Keratinocyte (primary cell): ENCODE results near the gene FRY. TPM values are rescaled to one million over a fixed set of nuclear protein-coding genes. Genes with fewer than 3 reads are reported as not detected.
"Not testable (repeated sequence)": the region's sequence is repeated elsewhere in the genome, so short reads cannot be mapped to it uniquely, and the experiment has no call there.

ENCODE experiments used
- DNase-seq: peaks from one replicate; pipeline ENCODE4 v3.0.0-alpha.2; 2011; ENCODE audit warnings: low read depth, missing footprints, low spot score
- FAIRE-seq: peaks from 2 replicates; lab custom pipeline; 2011; peaks lifted over from hg19 to GRCh38; lab: Jason Lieb, UNC
- H2AFZ ChIP-seq: 2 replicates; pipeline ENCODE4 v1.6.0; 2012; ENCODE audit warnings: low read length, control low read depth, inconsistent platforms; ENCODE audit not compliant: control insufficient read depth
- H3K27ac ChIP-seq: 2 replicates; pipeline ENCODE4 v1.5.1; 2011; ENCODE audit warnings: low read length; ENCODE audit not compliant: control insufficient read depth, insufficient read depth
- H3K27me3 ChIP-seq: 3 replicates; pipeline ENCODE4 v1.6.0; 2011; ENCODE audit warnings: low read length; ENCODE audit not compliant: control insufficient read depth, insufficient read depth; ENCODE audit errors: extremely low read depth
- H3K36me3 ChIP-seq, 2 experiments: 2 replicates in 1 of 2; 3 replicates in 1 of 2; pipeline ENCODE4 v1.5.1; 2011; ENCODE audit warnings: low read length in 2 of 2, mild to moderate bottlenecking in 1 of 2; ENCODE audit not compliant: control insufficient read depth in 2 of 2, insufficient read depth in 2 of 2; ENCODE audit errors: extremely low read depth in 1 of 2
- H3K4me1 ChIP-seq: 3 replicates; pipeline ENCODE4 v1.5.1; 2011; ENCODE audit warnings: low read length; ENCODE audit not compliant: control insufficient read depth, insufficient read depth; ENCODE audit errors: extremely low read depth
- H3K4me2 ChIP-seq: 3 replicates; pipeline ENCODE4 v1.6.0; 2011; ENCODE audit warnings: low read depth, low read length; ENCODE audit not compliant: control insufficient read depth, insufficient read depth; ENCODE audit errors: extremely low read depth
- H3K4me3 ChIP-seq, 3 experiments: fragments of 200-600 bp in 1 of 3; sonication (generic) in 1 of 3; 2 replicates in 2 of 3; 3 replicates in 1 of 3; pipeline ENCODE4 v1.5.1; 2011 to 2016; ENCODE audit warnings: low read length in 3 of 3, mild to moderate bottlenecking in 3 of 3, control low read depth in 2 of 3, inconsistent platforms in 1 of 3, low read depth in 1 of 3, mixed read lengths in 1 of 3, mixed run types in 1 of 3, moderate library complexity in 1 of 3; ENCODE audit not compliant: control insufficient read depth in 2 of 3, insufficient read depth in 2 of 3; ENCODE audit errors: extremely low read depth in 1 of 3
- H3K79me2 ChIP-seq: 2 replicates; pipeline ENCODE4 v1.6.0; 2012; ENCODE audit warnings: low read length; ENCODE audit not compliant: control insufficient read depth, insufficient read depth
- H3K9ac ChIP-seq: 3 replicates; pipeline ENCODE4 v1.6.0; 2011; ENCODE audit warnings: low read length; ENCODE audit not compliant: control insufficient read depth, insufficient read depth; ENCODE audit errors: extremely low read depth
- H3K9me1 ChIP-seq: 3 replicates; pipeline ENCODE4 v1.6.0; 2011; ENCODE audit warnings: low read length; ENCODE audit not compliant: control insufficient read depth, insufficient read depth; ENCODE audit errors: extremely low read depth
- H3K9me3 ChIP-seq: 2 replicates; pipeline ENCODE4 v1.5.1; 2012; ENCODE audit warnings: low read depth, low read length; ENCODE audit not compliant: control insufficient read depth
- H4K20me1 ChIP-seq: 3 replicates; pipeline ENCODE4 v1.6.0; 2011; ENCODE audit warnings: low read length; ENCODE audit not compliant: control insufficient read depth, insufficient read depth; ENCODE audit errors: extremely low read depth
- CTCF ChIP-seq, 3 experiments: IDR thresholded peaks in 1 of 3; conservative IDR thresholded peaks in 1 of 3; optimal IDR thresholded peaks in 1 of 3; 2 replicates in 2 of 3; 3 replicates in 1 of 3; pipeline versions ENCODE3 to v1.5.1; 2011; ENCODE audit warnings: low read length in 3 of 3, mild to moderate bottlenecking in 3 of 3, moderate library complexity in 2 of 3, control low read depth in 1 of 3, inconsistent platforms in 1 of 3; ENCODE audit not compliant: insufficient read depth in 2 of 3; ENCODE audit errors: extremely low read depth in 1 of 3
- EZH2 ChIP-seq: IDR thresholded peaks from one replicate; pipeline ENCODE4 v1.6.1; 2012; ENCODE audit warnings: inconsistent platforms, mild to moderate bottlenecking, low read length, moderate library complexity
- dilution Hi-C: fragments of 300-500 bp; cut with MboI; formaldehyde crosslinking; loops from one replicate; pipeline ENCODE4 v1.7.0; 2020; ENCODE audit warnings: low sequenced_read_pairs; ENCODE audit not compliant: extremely low pct_ligation_motif_present
- polyA plus RNA-seq, 5 experiments: library from polyadenylated mRNA; depleted of rRNA in 3 of 5; stranded (reverse) in 3 of 5; stranded (forward) in 1 of 5; unstranded in 1 of 5; fragments of >200 nt; gene quantifications; 1 replicate in 1 of 5; 2 replicates in 3 of 5; 3 replicates in 1 of 5; pipeline versions ENCODE4 v1.2.1 to v1.2.3, GENCODE V29; 2011 to 2012; ENCODE audit warnings: missing spikeins in 2 of 5, low read depth in 1 of 5, low replicate concordance in 1 of 5

Gene FRY
- polyA plus RNA-seq, 1 donor (not counting 4 experiments of a cell fraction or from before 2014, with no cell fraction given), result 0.80 TPM

GRCh38 chr13:32056316-32056715 lies 24.7 kb downstream of the FRY start:
- no peak for FAIRE-seq
- H3K79me2 ChIP-seq, result no peaks in the 10 kb centered on the region

DNA sequence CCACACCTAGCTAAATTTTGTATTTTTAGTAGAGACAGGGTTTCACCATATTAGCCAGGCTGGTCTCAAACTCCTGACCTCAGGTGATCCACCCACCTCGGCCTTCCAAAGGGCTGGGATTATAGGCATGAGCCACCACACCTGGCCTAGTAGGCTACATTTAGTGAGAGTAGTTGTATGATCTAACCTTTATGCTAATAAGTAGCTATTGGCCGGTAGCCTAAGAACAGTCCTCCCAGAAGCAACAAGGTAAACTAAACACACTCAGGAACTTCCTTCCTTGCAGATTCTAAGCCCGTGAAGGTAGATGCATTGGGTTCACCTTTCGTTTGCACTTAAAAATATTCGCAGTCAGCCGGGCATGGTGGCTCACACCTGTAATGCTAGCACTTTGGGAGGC lies 25.8 kb downstream of the FRY start:
- FAIRE-seq, H3K27me3 ChIP-seq, DNase-seq, H3K36me3 ChIP-seq, H2AFZ ChIP-seq, H3K4me2 ChIP-seq, H3K79me2 ChIP-seq, H3K9ac ChIP-seq, H3K9me3 ChIP-seq, H4K20me1 ChIP-seq, H3K27ac ChIP-seq, dilution Hi-C loops, H3K4me1 ChIP-seq, H3K9me1 ChIP-seq, H3K4me3 ChIP-seq: not testable (repeated sequence)

More at GRCh38 chr13:32056316-32056715, 24.7 kb downstream of the FRY start:
- H4K20me1 ChIP-seq, result no peaks in the 10 kb centered on the region
- H3K27me3 ChIP-seq, result no peaks in the 10 kb centered on the region
- H3K27ac ChIP-seq, result no peak overlapping the region
- no peak for TF ChIP-seq CTCF (optimal IDR thresholded peaks at IDR 0.05 in 1 of 3, IDR thresholded peaks at IDR 0.05 in 1 of 3, conservative IDR thresholded peaks at IDR 0.05 in 1 of 3; ENCODE audit: extremely low read depth in 1 of 3, insufficient read depth in 2 of 3, low read length in 3 of 3)
- TF ChIP-seq EZH2, result no peak
- H3K4me3 ChIP-seq, result no peak overlapping the region
- no peak overlapping the region for H3K9ac ChIP-seq
- DNase-seq, result no peak
- dilution Hi-C loops, result no loop called here
- H3K9me1 ChIP-seq, result no peaks in the 10 kb centered on the region
- no peak overlapping the region for H3K4me2 ChIP-seq
- H2AFZ ChIP-seq, result no peak overlapping the region
- no peaks in the 10 kb centered on the region for H3K4me1 ChIP-seq
- H3K9me3 ChIP-seq, result no peaks in the 10 kb centered on the region
- H3K36me3 ChIP-seq, result no peaks in the 10 kb centered on the region

GRCh38 chr13:32059511-32059984 lies 28.0 kb downstream of the FRY start:
- Histone ChIP-seq H4K20me1 (no peaks in the 10 kb centered on the region), H3K4me2 (no peak overlapping the region), H3K27ac (no peak overlapping the region), H3K36me3 (no peaks in the 10 kb centered on the region), H3K4me3 (no peak overlapping the region), H2AFZ (no peak overlapping the region), H3K9me3 (no peaks in the 10 kb centered on the region), H3K4me1 (no peaks in the 10 kb centered on the region), H3K9ac (no peak overlapping the region), H3K79me2 (no peaks in the 10 kb centered on the region), H3K9me1 (no peaks in the 10 kb centered on the region), H3K27me3 (no peaks in the 10 kb centered on the region)
- dilution Hi-C loops, result no loop called here
- FAIRE-seq (no peak), DNase-seq (no peak)
- TF ChIP-seq EZH2 (no peak), CTCF (optimal IDR thresholded peaks at IDR 0.05 in 1 of 3, IDR thresholded peaks at IDR 0.05 in 1 of 3, conservative IDR thresholded peaks at IDR 0.05 in 1 of 3; ENCODE audit: extremely low read depth in 1 of 3, insufficient read depth in 2 of 3, low read length in 3 of 3) (no peak)
